ENCODE measurements around the gene B3GAT2. TPM values are rescaled to one million over a fixed set of nuclear protein-coding genes. Genes with fewer than 3 reads are reported as not detected.

Gene B3GAT2
- polyA plus RNA-seq, 2 of the 4 experiments (the other 2 are of a cell fraction): 0.05 to 0.10 TPM

DNA sequence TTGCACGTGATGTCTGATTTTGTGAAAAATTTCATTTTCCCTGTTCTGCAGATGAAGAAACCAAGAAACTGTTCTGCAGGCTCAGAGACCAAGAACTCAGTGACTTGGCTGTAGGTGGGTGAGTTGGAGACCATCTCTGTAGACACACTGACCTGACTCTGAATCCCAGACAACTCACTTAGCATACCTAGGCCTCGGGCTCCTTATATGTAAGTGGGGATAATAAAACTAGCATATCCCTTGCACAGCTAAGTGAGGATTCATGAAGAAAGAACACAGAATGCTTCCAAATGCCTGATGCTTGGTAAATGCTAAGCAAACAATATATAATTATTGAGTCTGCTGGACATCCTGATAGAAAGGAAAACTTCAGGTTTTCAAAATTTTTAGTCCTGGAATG, 70.8 kb downstream of the B3GAT2 start:
- TF ChIP-seq ZC3H11A (IDR thresholded peaks at IDR 0.05) (no peak), HEYL (CRISPR knock-in tag; IDR thresholded peaks at IDR 0.05) (no peak), SMC3 (IDR thresholded peaks at IDR 0.05) (no peak), EHF (CRISPR knock-in tag; IDR thresholded peaks at IDR 0.05) (no peak), RAD21 (conservative IDR thresholded peaks at IDR 0.05 in 1 of 2, IDR thresholded peaks at IDR 0.05 in 1 of 2) (no peak), CBX2 (IDR thresholded peaks at IDR 0.05; ENCODE audit: borderline replicate concordance, low read depth) (no peak), CBX8 (IDR thresholded peaks at IDR 0.05) (no peak), RNF2 (IDR thresholded peaks at IDR 0.05; ENCODE audit: borderline replicate concordance, low read depth) (no peak), TP53 (CRISPR knock-in tag; IDR thresholded peaks at IDR 0.05) (no peak), MAFK (IDR thresholded peaks at IDR 0.05; ENCODE audit: partially characterized antibody) (no peak), GATA3 (IDR thresholded peaks at IDR 0.05; ENCODE audit: borderline replicate concordance) (no peak)
- FAIRE-seq (no peak), ATAC-seq (no peak), DNase-seq (ENCODE audit: low read depth in 1 of 2, low spot score in 1 of 2) (no peak)
- ChIA-PET POLR2A (no interaction called here), CTCF (interaction anchor here (0.6 to 5.0 kb wide), 10 partner anchors 10 to 576 kb away, joined by 3 to 36 read pairs (median 4); no protein-coding TSS in a partner anchor)
- Histone ChIP-seq H3K4me3 (no peak overlapping the region), H3K4me2 (no peak overlapping the region), H3K4me1 (no peaks in the 10 kb centered on the region), H3K9me3 (no peaks in the 10 kb centered on the region), H3K27ac (no peak overlapping the region)
- 66% methylated on average over 2 of the region's 2 CpGs for WGBS (ENCODE audit: missing lambda C conversion rate)

GRCh38 chr6:70884074-70884983, 72.5 kb downstream of the B3GAT2 start:
- no peaks in the 10 kb centered on the region for H3K4me1 ChIP-seq
- ATAC-seq (peak; percentile 91 to 98), DNase-seq (ENCODE audit: low read depth in 1 of 2, low spot score in 1 of 2) (peak; percentile 49 to 57), FAIRE-seq (no peak)
- TF ChIP-seq RAD21 (conservative IDR thresholded peaks at IDR 0.05 in 1 of 2, IDR thresholded peaks at IDR 0.05 in 1 of 2): peak; percentile 74 to 75
- TF ChIP-seq KDM1A (IDR thresholded peaks at IDR 0.05; ENCODE audit: low read depth): no peak
- TF ChIP-seq SMC3 (IDR thresholded peaks at IDR 0.05): peak; percentile 78
- peak; percentile 72 for TF ChIP-seq CTCF (IDR thresholded peaks at IDR 0.05)
- no peak for TF ChIP-seq HEYL (CRISPR knock-in tag; IDR thresholded peaks at IDR 0.05)
- no peak overlapping the region for H3K4me3 ChIP-seq
- 47% methylated on average over 13 of the region's 17 CpGs for WGBS (ENCODE audit: missing lambda C conversion rate)
- H3K27ac ChIP-seq: no peak overlapping the region
- POLR2A ChIA-PET: no interaction called here
- CTCF ChIA-PET: interaction anchor here (0.5 to 5.0 kb wide), 32 partner anchors 8 to 663 kb away, joined by 3 to 36 read pairs (median 4); no protein-coding TSS in a partner anchor
- peak overlapping the region; percentile 57; the same call in 2 of the 3 replicates for H3K4me2 ChIP-seq
- no peaks in the 10 kb centered on the region for H3K9me3 ChIP-seq

- Histone ChIP-seq H3K4me2 (no peak overlapping the region), H3K27ac (no peak overlapping the region), H3K4me1 (no peaks in the 10 kb centered on the region), H3K4me3 (no peak overlapping the region), H3K9me3 (0 out of 3 replicates have a peak, but pooled peaks cover 3% of the 10 kb centered on the region)
- ChIA-PET CTCF (no interaction called here), POLR2A (no interaction called here)
- WGBS (ENCODE audit: missing lambda C conversion rate): 36% methylated on average over 5 of the region's 5 CpGs
- ATAC-seq: no peak
- DNase-seq (ENCODE audit: low read depth in 1 of 2, low spot score in 1 of 2): no peak
- no peak for FAIRE-seq
- TF ChIP-seq FOXS1 (CRISPR knock-in tag; IDR thresholded peaks at IDR 0.05) (no peak), PBX3 (IDR thresholded peaks at IDR 0.05) (no peak), NR3C1 (IDR thresholded peaks at IDR 0.05) (no peak), CTCF (IDR thresholded peaks at IDR 0.05) (no peak), E2F6 (IDR thresholded peaks at IDR 0.05; ENCODE audit: borderline replicate concordance, low read depth) (no peak), JUN (IDR thresholded peaks at IDR 0.05) (no peak), POLR2A (IDR thresholded peaks at IDR 0.05; ENCODE audit: low read length) (no peak), MYC (IDR thresholded peaks at IDR 0.05; ENCODE audit: borderline replicate concordance, low read length) (no peak), HDAC2 (IDR thresholded peaks at IDR 0.05) (no peak), MAX (IDR thresholded peaks at IDR 0.05) (no peak), MAFK (IDR thresholded peaks at IDR 0.05; ENCODE audit: partially characterized antibody) (no peak), RARB (CRISPR knock-in tag; IDR thresholded peaks at IDR 0.05) (no peak), CHD2 (IDR thresholded peaks at IDR 0.05; ENCODE audit: low read length, partially characterized antibody) (no peak), MAZ (IDR thresholded peaks at IDR 0.05; ENCODE audit: borderline replicate concordance, low read depth, low read length) (no peak), ZNF302 (CRISPR knock-in tag; IDR thresholded peaks at IDR 0.05) (no peak)
- TF ChIP-seq, protein P1, sequence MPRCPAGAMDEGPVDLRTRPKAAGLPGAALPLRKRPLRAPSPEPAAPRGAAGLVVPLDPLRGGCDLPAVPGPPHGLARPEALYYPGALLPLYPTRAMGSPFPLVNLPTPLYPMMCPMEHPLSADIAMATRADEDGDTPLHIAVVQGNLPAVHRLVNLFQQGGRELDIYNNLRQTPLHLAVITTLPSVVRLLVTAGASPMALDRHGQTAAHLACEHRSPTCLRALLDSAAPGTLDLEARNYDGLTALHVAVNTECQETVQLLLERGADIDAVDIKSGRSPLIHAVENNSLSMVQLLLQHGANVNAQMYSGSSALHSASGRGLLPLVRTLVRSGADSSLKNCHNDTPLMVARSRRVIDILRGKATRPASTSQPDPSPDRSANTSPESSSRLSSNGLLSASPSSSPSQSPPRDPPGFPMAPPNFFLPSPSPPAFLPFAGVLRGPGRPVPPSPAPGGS (IDR thresholded peaks at IDR 0.05): no peak
Measured at GRCh38 chr6:70879496-70879895, 77.4 kb downstream of the B3GAT2 start.
